GM12873 (cell line): ENCODE data around the gene IVNS1ABP.

ENCODE experiments used
- CTCF ChIP-seq: IDR thresholded peaks from 2 replicates; pipeline ENCODE4 v1.5.1; 2012; ENCODE audit warnings: low read depth, mild to moderate bottlenecking, moderate library complexity, low read length, control low read depth; ENCODE audit not compliant: insufficient read depth; ENCODE audit errors: missing control alignments

Gene IVNS1ABP

GRCh38 chr1:185262151-185262550 is 54.9 kb downstream of the IVNS1ABP start:
- no peak for TF ChIP-seq CTCF

GRCh38 chr1:185260611-185261010 is 56.4 kb downstream of the IVNS1ABP start:
- no peak for TF ChIP-seq CTCF

DNA sequence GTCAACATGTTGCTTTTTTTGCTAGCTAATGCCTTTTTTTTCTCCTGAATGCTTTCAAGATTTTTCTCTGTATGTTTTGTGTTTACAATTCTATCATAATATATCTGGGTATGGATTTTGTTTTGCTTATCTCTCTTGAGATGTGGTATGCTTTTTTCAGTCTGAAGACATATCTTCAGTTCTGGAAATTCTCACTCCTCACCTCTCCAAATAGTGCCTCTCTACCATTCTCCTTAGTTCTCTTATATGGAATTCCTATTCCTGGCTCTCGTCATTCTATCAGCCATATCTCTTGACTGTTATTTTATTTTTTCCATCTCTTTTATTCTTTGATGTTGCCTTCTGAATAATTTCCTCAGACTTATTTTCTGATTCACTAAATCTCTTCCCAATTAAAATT is 58.4 kb downstream of the IVNS1ABP start:
- no peak for TF ChIP-seq CTCF

- TF ChIP-seq CTCF = no peak
Measured at GRCh38 chr1:185257950-185258208, 59.2 kb downstream of the IVNS1ABP start.

DNA sequence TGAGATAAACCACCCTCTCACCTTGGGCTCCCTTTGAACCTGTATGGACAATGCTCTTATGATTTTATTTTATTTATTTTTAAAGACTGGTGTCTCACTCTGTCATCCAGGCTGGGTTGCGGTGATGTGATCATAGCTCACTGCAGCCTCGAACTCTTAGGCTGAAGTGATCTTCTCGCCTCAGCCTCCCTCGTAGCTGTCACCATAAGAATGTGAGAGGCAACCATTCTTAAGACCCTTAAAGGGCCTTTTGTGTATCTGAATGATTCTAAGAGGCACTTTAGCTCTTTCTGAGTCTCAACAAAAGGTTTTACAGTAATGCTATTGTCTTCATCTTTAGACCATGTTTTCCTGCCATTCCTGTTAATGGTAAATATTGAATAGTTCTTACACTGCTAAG is 67.0 kb downstream of the IVNS1ABP start:
- no peak for TF ChIP-seq CTCF

- TF ChIP-seq CTCF = no peak
Measured at GRCh38 chr1:185249563-185249962, 67.5 kb downstream of the IVNS1ABP start.
